Colonic mucosa (tissue), 4 donors: ENCODE data around the gene KDM1A. TPM values are rescaled to one million over a fixed set of nuclear protein-coding genes. Genes with fewer than 3 reads are reported as not detected.

Source experiments
- DNase-seq: peaks from one replicate; pipeline ENCODE4 v3.0.0-alpha.2; 2020
- H3K27ac ChIP-seq: fragments of 200-600 bp; one replicate; pipeline ENCODE4 v1.8.0; 2021
- H3K27me3 ChIP-seq: fragments of 200-600 bp; one replicate; pipeline ENCODE4 v1.8.0; 2021
- H3K36me3 ChIP-seq: fragments of 200-600 bp; one replicate; pipeline ENCODE4 v1.8.0; 2021
- H3K4me1 ChIP-seq: fragments of 200-600 bp; one replicate; pipeline ENCODE4 v1.8.0; 2021; ENCODE audit warnings: mild to moderate bottlenecking
- H3K4me3 ChIP-seq: fragments of 200-600 bp; one replicate; pipeline ENCODE4 v1.8.0; 2021
- H3K9ac ChIP-seq, 2 donors: one replicate each; pipeline ENCODE4 v1.7.0; 2013; ENCODE audit warnings: control low read depth in 2 of 2, low read depth in 2 of 2, low read length in 2 of 2
- H3K9me3 ChIP-seq: fragments of 200-600 bp; one replicate; pipeline ENCODE4 v1.8.0; 2021
- CTCF ChIP-seq: fragments of 200-600 bp; IDR thresholded peaks from one replicate; pipeline ENCODE4 v1.8.0; 2022; ENCODE audit warnings: antibody characterized with exemption, mild to moderate bottlenecking
- intact Hi-C: fragments of 100-400 bp; cut with DNase I; formaldehyde crosslinking; loops from one replicate; pipeline ENCODE4 v1.14.1; 2022
- microRNA-seq: library from miRNA; unstranded; fragments of <30 nt; microRNA quantifications from one replicate; pipeline ENCODE4, GENCODE V29; 2019
- total RNA-seq, 2 donors: library from RNA; stranded (reverse); fragmentation: NEBNext Ultra II Directional in 1 of 2; extraction: Animal tissue kit (Norgen Biotek cat#: 25700) in 1 of 2; gene quantifications; one replicate each; pipeline ENCODE4 v1.2.1, GENCODE V29; 2021
- donor health status: healthy.
- donor health status: DM: no; HTN: no; CAD: no.
- donor health status: DM: no; HTN: no; CAD: no.

KDM1A gene
- total RNA-seq, 2 donors from 2014 or later = 59.2 to 72.6 TPM

- TF ChIP-seq CTCF = no peak
- no peaks in the 10 kb centered on the region for H3K36me3 ChIP-seq
- H3K4me3 ChIP-seq = no peak overlapping the region
- no peaks in the 10 kb centered on the region for H3K9me3 ChIP-seq
- no peak for DNase-seq
- no peak overlapping the region for H3K9ac ChIP-seq
- H3K27me3 ChIP-seq = no peaks in the 10 kb centered on the region
- intact Hi-C loops = no loop called here
- H3K4me1 ChIP-seq = peaks cover 3% of the 10 kb centered on the region
- H3K27ac ChIP-seq = no peak overlapping the region
These were observed 107.5 kb downstream of the KDM1A start for GRCh38 chr1:23126801-23127200.

- no peak overlapping the region for H3K4me3 ChIP-seq
- no peaks in the 10 kb centered on the region for H3K36me3 ChIP-seq
- intact Hi-C loops = no loop called here
- peaks cover 3% of the 10 kb centered on the region for H3K4me1 ChIP-seq
- no peak for TF ChIP-seq CTCF
- DNase-seq = no peak
- H3K27me3 ChIP-seq = no peaks in the 10 kb centered on the region
- H3K9me3 ChIP-seq = no peaks in the 10 kb centered on the region
- no peak overlapping the region for H3K27ac ChIP-seq
- no peak overlapping the region for H3K9ac ChIP-seq
These were observed 110.6 kb downstream of the KDM1A start for GRCh38 chr1:23129846-23130245.

GRCh38 chr1:23132033-23132432, 112.8 kb downstream of the KDM1A start:
- no peak for TF ChIP-seq CTCF
- Histone ChIP-seq H3K9ac (no peak overlapping the region), H3K36me3 (no peaks in the 10 kb centered on the region), H3K4me1 (no peaks in the 10 kb centered on the region), H3K4me3 (no peak overlapping the region), H3K27me3 (no peaks in the 10 kb centered on the region), H3K9me3 (no peaks in the 10 kb centered on the region), H3K27ac (no peak overlapping the region)
- intact Hi-C loops = no loop called here
- DNase-seq = no peak

Small RNAs within 50 kb of the gene (microRNA-seq; reads per million reads assigned to microRNA genes)
- gene MIR3115 (1.7 reads per million), gene MIR4419A (not detected)

Other genes with a start within 250 kb of the KDM1A start
- not detected for gene LACTBL1, start 46.6 kb upstream of the KDM1A start, total RNA-seq
- not detected for gene TEX46, start 3.6 kb upstream of the KDM1A start, total RNA-seq
- 10 to 100 TPM; 42.4 to 50.4 TPM for gene LUZP1, start 149.4 kb downstream of the KDM1A start, total RNA-seq
- under 1 TPM; 0.27 to 0.42 TPM for gene HTR1D, start 198.0 kb downstream of the KDM1A start, total RNA-seq